Measurements from ENCODE around the gene PABPN1L.
"Not testable (repeated sequence)": the region's sequence is repeated elsewhere in the genome, so short reads cannot be mapped to it uniquely, and the experiment has no call there.

PABPN1L gene

GRCh38 chr16:88825146-88825545, 41.3 kb downstream of the PABPN1L start:
- no peak for DNase-seq

- DNase-seq, result no peak
Measured at GRCh38 chr16:88824256-88825077, 42.0 kb downstream of the PABPN1L start.

- not testable (repeated sequence) for DNase-seq
Measured at GRCh38 chr16:88823646-88824045, 42.8 kb downstream of the PABPN1L start.

GRCh38 chr16:88822281-88823040, 44.0 kb downstream of the PABPN1L start:
- no peak for DNase-seq

- no peak for DNase-seq
Measured at GRCh38 chr16:88821168-88821850, 45.2 kb downstream of the PABPN1L start.

- DNase-seq, result no peak
Measured at GRCh38 chr16:88820385-88821025, 46.0 kb downstream of the PABPN1L start.

GRCh38 chr16:88819126-88819525, 47.3 kb downstream of the PABPN1L start:
- no peak for DNase-seq

GRCh38 chr16:88818575-88818874, 47.9 kb downstream of the PABPN1L start:
- DNase-seq, result no peak

- no peak for DNase-seq
Measured at GRCh38 chr16:88817785-88818574, 48.5 kb downstream of the PABPN1L start.

- DNase-seq, result no peak
Measured at GRCh38 chr16:88816736-88817535, 49.5 kb downstream of the PABPN1L start.

- peak; percentile 26 for DNase-seq
Measured at GRCh38 chr16:88815901-88816589, 50.4 kb downstream of the PABPN1L start.

- no peak for DNase-seq
Measured at GRCh38 chr16:88815227-88815626, 51.2 kb downstream of the PABPN1L start.

GRCh38 chr16:88814144-88814502, 52.3 kb downstream of the PABPN1L start:
- DNase-seq, result no peak
